HepG2 (cell line): ENCODE measurements around the gene CMIP. TPM values are rescaled to one million over a fixed set of nuclear protein-coding genes. Genes with fewer than 3 reads are reported as not detected.
A peak's percentile ranks its signal among the peaks of the same experiment; 100 is the strongest.

Experiments
- GATAD1 ChIP-seq: IDR thresholded peaks from 2 replicates; pipeline ENCODE4 v1.6.1; 2016; ENCODE audit warnings: missing genetic modification reagents, missing compliant biosample characterization
- MAFF ChIP-seq: IDR thresholded peaks from 2 replicates; pipeline ENCODE4 v1.6.1; 2011; ENCODE audit warnings: low read depth, low read length, improper control_type of control experiment
- MLLT10 ChIP-seq: sonication (generic); formaldehyde crosslinking; IDR thresholded peaks from 2 replicates; pipeline ENCODE4 v1.4.0; 2020; ENCODE audit warnings: missing genetic modification reagents
- NCOA2 ChIP-seq: sonication (generic); formaldehyde crosslinking; IDR thresholded peaks from 2 replicates; pipeline ENCODE4 v1.8.0; 2022; ENCODE audit warnings: inconsistent platforms
- POGZ ChIP-seq: sonication (generic); formaldehyde crosslinking; IDR thresholded peaks from 2 replicates; pipeline ENCODE4 v1.4.0; 2020; ENCODE audit warnings: mild to moderate bottlenecking, missing genetic modification reagents
- PRDM10 ChIP-seq: sonication (generic); formaldehyde crosslinking; IDR thresholded peaks from 2 replicates; pipeline ENCODE4 v1.4.0; 2020; ENCODE audit warnings: low read depth, missing genetic modification reagents
- RARA ChIP-seq: IDR thresholded peaks from 2 replicates; pipeline ENCODE4 v1.6.1; 2016; ENCODE audit warnings: missing genetic modification reagents, missing compliant biosample characterization
- SNAPC4 ChIP-seq: sonication (generic); formaldehyde crosslinking; IDR thresholded peaks from 2 replicates; pipeline ENCODE4 v1.4.0; 2020; ENCODE audit warnings: mild to moderate bottlenecking, missing genetic modification reagents
- TCF7 ChIP-seq: sonication (generic); IDR thresholded peaks from 2 replicates; pipeline ENCODE4 v1.6.1; 2016; ENCODE audit warnings: antibody characterized with exemption, low read depth
- ZEB1 ChIP-seq: IDR thresholded peaks from 2 replicates; pipeline ENCODE4 v1.6.1; 2012; ENCODE audit warnings: mild to moderate bottlenecking, low read depth, inconsistent platforms; ENCODE audit not compliant: insufficient replicate concordance
- ZNF180 ChIP-seq: sonication (generic); formaldehyde crosslinking; IDR thresholded peaks from 2 replicates; pipeline ENCODE4 v1.4.0; 2020; ENCODE audit warnings: low read depth, missing genetic modification reagents, borderline replicate concordance
- ZNF274 ChIP-seq: sonication (generic); formaldehyde crosslinking; IDR thresholded peaks from 2 replicates; pipeline ENCODE4 v1.5.1; 2020; ENCODE audit warnings: mild to moderate bottlenecking, missing genetic modification reagents
- ZNF558 ChIP-seq: sonication (generic); formaldehyde crosslinking; IDR thresholded peaks from 2 replicates; pipeline ENCODE4 v1.9.0; 2022; ENCODE audit warnings: mild to moderate bottlenecking, missing genetic modification reagents, borderline replicate concordance
- ZNF577 ChIP-seq: sonication (generic); formaldehyde crosslinking; IDR thresholded peaks from 2 replicates; pipeline ENCODE4 v1.4.0; 2020; ENCODE audit warnings: mild to moderate bottlenecking, low read depth, missing genetic modification reagents, borderline replicate concordance
- ZNF614 ChIP-seq: IDR thresholded peaks from 2 replicates; pipeline ENCODE4 v1.6.1; 2018; ENCODE audit warnings: missing biosample characterization, missing genetic modification reagents, inconsistent platforms, borderline replicate concordance
- ZNF639 ChIP-seq: conservative IDR thresholded peaks from 2 replicates; pipeline ENCODE4 v1.6.1; 2018; ENCODE audit warnings: missing genetic modification reagents
- ZNF670 ChIP-seq: sonication (generic); formaldehyde crosslinking; IDR thresholded peaks from 2 replicates; pipeline ENCODE4 v1.8.0; 2022; ENCODE audit warnings: mild to moderate bottlenecking, missing genetic modification reagents, borderline replicate concordance
- ZSCAN31 ChIP-seq: sonication (generic); formaldehyde crosslinking; IDR thresholded peaks from 2 replicates; pipeline ENCODE4 v1.5.0; 2020; ENCODE audit warnings: low read depth, mild to moderate bottlenecking, missing genetic modification reagents
- ZUFSP ChIP-seq: sonication (generic); formaldehyde crosslinking; IDR thresholded peaks from 2 replicates; pipeline ENCODE4 v1.9.0; 2021; ENCODE audit warnings: missing genetic modification reagents, mild to moderate bottlenecking, borderline replicate concordance
- polyA plus RNA-seq, 8 experiments: library from polyadenylated mRNA; depleted of rRNA in 3 of 8; stranded (reverse) in 7 of 8; unstranded in 1 of 8; fragments of >200 nt; fragmentation: Illumina TruSeq in 4 of 8; extraction: Trizol in 4 of 8; gene quantifications; 2 replicates each; pipeline versions ENCODE4 v1.2.1 to v1.2.3, GENCODE V29; 2011 to 2016; ENCODE audit warnings: low read depth in 4 of 8, missing spikeins in 1 of 8, mixed read lengths in 1 of 8; ENCODE audit not compliant: insufficient read depth in 1 of 8
- total RNA-seq, 5 experiments: library from RNA; depleted of rRNA; stranded (reverse); fragments of >200 nt; fragmentation: Illumina TruSeq; extraction: Trizol; gene quantifications; 2 replicates each; pipeline ENCODE4 v1.2.3, GENCODE V29; 2016; ENCODE audit warnings: low read depth in 1 of 5

Gene CMIP
- total and polyA plus RNA-seq, 2 of the 13 experiments (the other 11 are each of a cell fraction or from before 2014, with no cell fraction given) = 10.9 to 18.1 TPM

- TF ChIP-seq ZNF639 = no peak
- TF ChIP-seq MAFF = peak; percentile 56
- peak; percentile 44; the same call in 1 of the 2 replicates for TF ChIP-seq RARA (CRISPR knock-in tag)
- TF ChIP-seq ZNF274 = no peak
- TF ChIP-seq ZNF577 (CRISPR knock-in tag) = no peak
- peak; percentile 20; the same call in 1 of the 2 replicates for TF ChIP-seq TCF7
- no peak for TF ChIP-seq ZNF180 (CRISPR knock-in tag)
- TF ChIP-seq ZNF558 (CRISPR knock-in tag) = no peak
- no peak for TF ChIP-seq ZNF670 (CRISPR knock-in tag)
- TF ChIP-seq NCOA2 = no peak
- TF ChIP-seq MLLT10 (CRISPR knock-in tag) = no peak
- no peak for TF ChIP-seq SNAPC4
- TF ChIP-seq PRDM10 (CRISPR knock-in tag) = no peak
- peak; percentile 47; the same call in 1 of the 2 replicates for TF ChIP-seq ZNF614 (CRISPR knock-in tag)
- no peak for TF ChIP-seq POGZ
- no peak for TF ChIP-seq ZSCAN31 (CRISPR knock-in tag)
- TF ChIP-seq GATAD1 (CRISPR knock-in tag) = no peak
- TF ChIP-seq ZUFSP (CRISPR knock-in tag) = no peak
- no peak for TF ChIP-seq ZEB1
These were observed 38.9 kb upstream of the CMIP start (continued) for GRCh38 chr16:81405702-81406113.
